ENCODE data around the gene TH. TPM values are rescaled to one million over a fixed set of nuclear protein-coding genes. Genes with fewer than 3 reads are reported as not detected.

Gene TH
- polyA plus RNA-seq, 12 donors, result 0.10 to 1.3 (median 0.51) TPM; not detected in 4

GRCh38 chr11:2209370-2209801 lies 37.8 kb upstream of the TH start:
- no peak for DNase-seq

GRCh38 chr11:2208691-2209369 lies 37.2 kb upstream of the TH start:
- no peak for DNase-seq

- DNase-seq, result no peak
Observed at GRCh38 chr11:2207773-2208621, 36.4 kb upstream of the TH start.

GRCh38 chr11:2207212-2207611 lies 35.6 kb upstream of the TH start:
- no peak for DNase-seq

- DNase-seq, result no peak
Observed at GRCh38 chr11:2205981-2206690, 34.5 kb upstream of the TH start.

GRCh38 chr11:2205214-2205720 lies 33.7 kb upstream of the TH start:
- DNase-seq, result no peak

- DNase-seq, result no peak
Observed at GRCh38 chr11:2204361-2205213, 33.0 kb upstream of the TH start.

GRCh38 chr11:2203440-2204259 lies 32.0 kb upstream of the TH start:
- no peak for DNase-seq

- DNase-seq, result no peak
Observed at GRCh38 chr11:2202900-2203439, 31.4 kb upstream of the TH start.

- no peak for DNase-seq
Observed at GRCh38 chr11:2202071-2202899, 30.7 kb upstream of the TH start.

GRCh38 chr11:2201542-2201941 lies 29.9 kb upstream of the TH start:
- DNase-seq, result no peak

GRCh38 chr11:2200957-2201519 lies 29.4 kb upstream of the TH start:
- no peak for DNase-seq

GRCh38 chr11:2200536-2200935 lies 28.9 kb upstream of the TH start:
- no peak for DNase-seq

GRCh38 chr11:2199466-2200341 lies 28.1 kb upstream of the TH start:
- DNase-seq, result no peak

GRCh38 chr11:2198621-2199365 lies 27.2 kb upstream of the TH start:
- DNase-seq, result no peak

GRCh38 chr11:2197771-2198520 lies 26.3 kb upstream of the TH start:
- no peak for DNase-seq
